Ascending aorta (tissue), 2 donors: Measurements from ENCODE around the gene SEC24A. TPM values are rescaled to one million over a fixed set of nuclear protein-coding genes. Genes with fewer than 3 reads are reported as not detected.
"Not testable (repeated sequence)": the region's sequence is repeated elsewhere in the genome, so short reads cannot be mapped to it uniquely, and the experiment has no call there.

Experiments
- DNase-seq, 2 donors: peaks; one replicate each; pipeline ENCODE4 v3.0.0-alpha.2; 2019; ENCODE audit warnings: low spot score in 2 of 2
- H3K27ac ChIP-seq, 2 donors: fragments of 200-600 bp; sonication (generic); one replicate each; pipeline ENCODE4 v1.5.1; 2016 to 2017; ENCODE audit warnings: mild to moderate bottlenecking in 1 of 2
- H3K27me3 ChIP-seq: fragments of 200-600 bp; sonication (generic); one replicate; pipeline ENCODE4 v1.5.1; 2017
- H3K36me3 ChIP-seq, 2 donors: fragments of 200-600 bp; sonication (generic); one replicate each; pipeline ENCODE4 v1.5.1; 2016
- H3K4me1 ChIP-seq, 2 donors: fragments of 200-600 bp; sonication (generic); one replicate each; pipeline ENCODE4 v1.5.1; 2016 to 2017; ENCODE audit warnings: mild to moderate bottlenecking in 1 of 2
- H3K4me3 ChIP-seq, 2 donors: fragments of 200-600 bp; sonication (generic); one replicate each; pipeline ENCODE4 v1.5.1; 2016 to 2017; ENCODE audit warnings: mild to moderate bottlenecking in 1 of 2
- H3K9me3 ChIP-seq, 2 donors: fragments of 200-600 bp; sonication (generic); one replicate each; pipeline ENCODE4 v1.5.1; 2016
- intact Hi-C: fragments of 100-400 bp; cut with DNase I; formaldehyde crosslinking; loops from one replicate; pipeline ENCODE4 v1.15.1; 2023
- total RNA-seq: library from RNA; depleted of rRNA; stranded (reverse); fragments of >200 nt; gene quantifications from one replicate; pipeline ENCODE4 v1.1.0, GENCODE V29; 2016
- TF ChIP-seq, protein P1 (sequence below), 3 experiments: fragments of 200-600 bp in 2 of 3; fragments of 450-650 bp in 1 of 3; sonication (generic) in 2 of 3; IDR thresholded peaks; one replicate each; pipeline ENCODE4 v1.5.1; 2016 to 2019; ENCODE audit warnings: antibody characterized with exemption in 3 of 3, mild to moderate bottlenecking in 1 of 3, moderate library complexity in 1 of 3

The SEC24A gene
- total RNA-seq, 1 donor from 2014 or later = 21.2 TPM

DNA sequence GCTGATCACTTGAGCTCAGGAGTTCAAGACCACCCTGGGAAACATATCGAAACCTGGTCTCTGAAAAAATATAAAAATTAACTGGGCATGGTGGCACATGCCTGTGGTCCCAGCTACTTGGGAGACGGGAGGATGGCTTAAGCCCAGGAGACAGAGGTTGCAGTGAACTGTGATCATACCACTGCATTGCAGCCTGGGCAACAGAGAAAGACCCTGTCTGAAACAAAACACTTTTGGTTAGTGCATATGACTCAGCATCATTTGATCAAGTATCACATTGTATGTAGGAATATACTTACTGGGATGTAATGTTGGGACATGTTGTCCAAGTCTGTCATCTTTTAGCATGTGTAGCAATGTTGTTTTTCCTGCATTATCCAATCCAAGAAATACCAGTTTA, 28.0 kb upstream of the SEC24A start:
- intact Hi-C loops = no loop called here
- peaks cover 68 to 79% of the 10 kb centered on the region in 2 donors for H3K36me3 ChIP-seq
- TF ChIP-seq, protein P1, sequence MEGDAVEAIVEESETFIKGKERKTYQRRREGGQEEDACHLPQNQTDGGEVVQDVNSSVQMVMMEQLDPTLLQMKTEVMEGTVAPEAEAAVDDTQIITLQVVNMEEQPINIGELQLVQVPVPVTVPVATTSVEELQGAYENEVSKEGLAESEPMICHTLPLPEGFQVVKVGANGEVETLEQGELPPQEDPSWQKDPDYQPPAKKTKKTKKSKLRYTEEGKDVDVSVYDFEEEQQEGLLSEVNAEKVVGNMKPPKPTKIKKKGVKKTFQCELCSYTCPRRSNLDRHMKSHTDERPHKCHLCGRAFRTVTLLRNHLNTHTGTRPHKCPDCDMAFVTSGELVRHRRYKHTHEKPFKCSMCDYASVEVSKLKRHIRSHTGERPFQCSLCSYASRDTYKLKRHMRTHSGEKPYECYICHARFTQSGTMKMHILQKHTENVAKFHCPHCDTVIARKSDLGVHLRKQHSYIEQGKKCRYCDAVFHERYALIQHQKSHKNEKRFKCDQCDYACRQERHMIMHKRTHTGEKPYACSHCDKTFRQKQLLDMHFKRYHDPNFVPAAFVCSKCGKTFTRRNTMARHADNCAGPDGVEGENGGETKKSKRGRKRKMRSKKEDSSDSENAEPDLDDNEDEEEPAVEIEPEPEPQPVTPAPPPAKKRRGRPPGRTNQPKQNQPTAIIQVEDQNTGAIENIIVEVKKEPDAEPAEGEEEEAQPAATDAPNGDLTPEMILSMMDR (IDR thresholded peaks at IDR 0.05) = no peak
- DNase-seq = no peak
- H3K4me1 ChIP-seq = peaks cover 0 to 2% of the 10 kb centered on the region in 2 donors
- no peak overlapping the region for H3K4me3 ChIP-seq
- no peaks in the 10 kb centered on the region for H3K27me3 ChIP-seq
- H3K9me3 ChIP-seq = no peaks in the 10 kb centered on the region
- no peak overlapping the region for H3K27ac ChIP-seq

DNA sequence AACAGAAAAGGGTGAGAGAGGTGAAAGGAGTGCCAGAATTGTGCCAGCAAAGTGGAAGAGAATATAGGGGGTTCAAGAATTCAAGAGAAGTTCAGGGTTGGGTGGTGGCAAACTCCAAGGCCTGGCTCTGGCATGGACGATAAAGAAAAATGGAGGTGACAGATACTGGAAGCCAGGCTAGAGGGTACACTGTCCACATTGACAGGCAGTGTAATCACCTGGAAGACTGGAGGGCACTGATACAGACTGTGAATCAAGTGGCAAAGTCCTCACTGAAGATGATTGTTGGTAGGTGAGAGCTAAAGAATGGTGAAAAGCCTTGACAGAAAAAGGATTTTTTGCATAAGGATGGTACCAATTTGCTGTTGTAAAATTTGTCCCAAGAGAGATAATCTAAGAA, 23.0 kb upstream of the SEC24A start:
- Histone ChIP-seq H3K9me3 (no peaks in the 10 kb centered on the region), H3K4me3 (no peak overlapping the region), H3K36me3 (peaks cover 28 to 30% of the 10 kb centered on the region in 2 donors), H3K27me3 (no peaks in the 10 kb centered on the region), H3K27ac (no peak overlapping the region), H3K4me1 (peaks cover 0 to 5% of the 10 kb centered on the region in 2 donors)
- intact Hi-C loops = no loop called here
- TF ChIP-seq, protein P1 (IDR thresholded peaks at IDR 0.05) = no peak
- DNase-seq = no peak

DNA sequence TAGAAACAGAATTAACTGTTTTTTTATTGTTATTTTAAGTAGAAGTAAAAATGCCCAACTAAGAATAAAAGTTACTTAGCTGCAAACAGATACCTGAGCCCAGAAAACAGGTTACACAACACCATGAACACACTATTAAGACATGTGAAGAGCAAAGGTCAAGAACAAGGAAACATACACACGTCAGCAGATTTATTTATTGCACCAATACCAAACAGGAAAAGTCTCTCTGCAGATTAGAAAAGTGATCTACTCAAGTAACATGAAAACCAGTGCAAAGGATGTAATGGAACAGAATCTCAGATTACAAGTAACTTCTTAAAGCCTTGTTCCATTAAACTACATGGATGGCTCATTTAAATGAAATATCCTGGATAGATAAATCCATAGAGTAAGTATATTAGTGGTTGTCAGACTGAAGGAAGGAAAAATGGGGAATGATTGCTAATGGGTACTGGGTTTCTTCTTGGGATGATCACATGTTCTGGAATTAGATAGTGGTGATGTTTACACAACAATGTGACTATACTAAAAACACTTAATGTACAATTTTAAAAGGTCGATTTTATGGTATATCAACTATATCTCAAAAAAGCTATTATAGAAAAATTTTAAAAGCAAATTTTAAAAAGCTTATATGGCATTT, 22.1 kb upstream of the SEC24A start:
- no peak overlapping the region for H3K27ac ChIP-seq
- peaks cover 0 to 8% of the 10 kb centered on the region in 2 donors for H3K4me1 ChIP-seq
- H3K36me3 ChIP-seq = peaks cover 21% of the 10 kb centered on the region in 2 donors
- TF ChIP-seq, protein P1 (IDR thresholded peaks at IDR 0.05) = no peak
- DNase-seq = no peak
- H3K27me3 ChIP-seq = no peaks in the 10 kb centered on the region
- no peak overlapping the region for H3K4me3 ChIP-seq
- H3K9me3 ChIP-seq = no peaks in the 10 kb centered on the region
- intact Hi-C loops = no loop called here

DNA sequence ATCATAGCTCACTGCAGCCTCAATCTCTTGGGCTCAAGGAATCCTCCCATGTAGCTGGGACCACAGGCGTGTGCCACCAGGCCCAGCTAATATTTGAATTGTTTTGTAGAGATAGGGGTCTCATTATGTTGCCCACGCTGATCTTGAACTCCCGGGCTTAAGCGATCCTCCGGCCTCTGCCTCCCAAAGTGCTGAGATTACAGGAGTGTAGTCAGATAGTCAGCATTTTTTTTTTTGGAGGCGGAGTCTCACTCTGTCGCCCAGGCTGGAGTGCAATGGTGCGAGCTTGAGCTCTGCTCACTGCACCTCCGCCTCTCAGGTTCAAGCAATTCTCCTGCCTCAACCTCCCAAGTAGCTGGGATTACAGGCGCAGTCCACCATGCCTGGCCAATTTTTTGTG, 14.4 kb upstream of the SEC24A start:
- Histone ChIP-seq H3K9me3 (no peaks in the 10 kb centered on the region), H3K4me3 (no peak overlapping the region), H3K36me3 (no peaks in the 10 kb centered on the region), H3K27ac (no peak overlapping the region), H3K4me1 (peaks cover 0 to 12% of the 10 kb centered on the region in 2 donors), H3K27me3 (no peaks in the 10 kb centered on the region)
- intact Hi-C loops = no loop called here
- peak in 1 of 2 donors; percentile 21 for DNase-seq
- TF ChIP-seq, protein P1 (IDR thresholded peaks at IDR 0.05) = no peak

DNA sequence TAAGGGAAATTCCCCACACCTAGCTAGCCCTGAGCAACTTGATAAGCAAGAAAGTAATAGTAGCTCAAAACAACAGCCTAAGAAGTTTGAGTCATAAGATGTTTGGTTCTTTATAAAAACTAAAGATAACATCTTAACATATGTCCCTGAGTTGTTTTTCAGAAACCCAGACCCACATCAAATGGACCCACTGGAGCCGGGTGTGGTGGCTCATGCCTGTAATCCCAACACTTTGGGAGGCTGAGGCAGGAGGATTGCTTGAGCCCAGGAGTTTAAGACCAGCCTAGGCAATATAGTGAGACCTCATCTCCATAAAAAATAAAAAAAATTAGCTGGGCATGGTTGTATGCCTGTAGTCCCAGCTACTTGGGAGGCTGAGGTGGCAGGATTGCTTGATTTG, 13.2 kb upstream of the SEC24A start:
- DNase-seq = peak in 1 of 2 donors; percentile 18
- H3K9me3 ChIP-seq, H3K36me3 ChIP-seq, H3K27ac ChIP-seq, H3K4me3 ChIP-seq, intact Hi-C loops, H3K27me3 ChIP-seq: not testable (repeated sequence)
- peaks cover 0 to 10% of the 10 kb centered on the region in 2 donors for H3K4me1 ChIP-seq

DNA sequence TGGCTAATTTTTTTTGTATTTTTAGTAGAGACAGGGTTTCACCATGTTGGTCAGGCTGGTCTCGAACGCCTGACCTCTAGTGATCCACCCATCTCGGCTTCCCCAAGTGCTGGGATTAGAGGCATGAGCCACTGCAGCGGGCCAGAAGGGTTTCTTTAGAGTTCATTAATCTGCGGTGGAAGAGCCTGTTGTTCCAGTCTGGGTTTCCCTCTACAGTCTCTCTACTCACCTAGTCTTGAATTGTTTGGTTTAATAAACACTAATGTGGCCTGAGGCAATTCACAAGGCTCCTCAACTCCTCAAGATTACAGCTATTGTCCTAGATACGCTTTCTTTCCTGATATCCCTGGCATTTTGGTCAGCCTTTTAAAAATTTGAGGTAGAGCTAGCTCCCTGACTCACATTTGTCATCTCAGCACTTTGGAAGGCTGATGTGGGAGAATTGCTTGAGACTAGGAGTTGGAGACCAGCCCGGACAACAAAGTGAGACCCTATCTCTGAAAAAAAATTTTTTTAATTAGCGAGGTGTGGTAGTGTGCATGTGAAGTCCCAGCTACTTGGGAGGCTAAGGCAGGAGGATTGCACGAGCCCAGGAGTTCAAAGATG, 11.4 kb upstream of the SEC24A start:
- H3K36me3 ChIP-seq = no peaks in the 10 kb centered on the region
- H3K4me3 ChIP-seq = no peak overlapping the region
- H3K27me3 ChIP-seq = no peaks in the 10 kb centered on the region
- no peak for DNase-seq
- intact Hi-C loops = no loop called here
- H3K4me1 ChIP-seq = peaks cover 0 to 4% of the 10 kb centered on the region in 2 donors
- no peaks in the 10 kb centered on the region for H3K9me3 ChIP-seq
- no peak overlapping the region for H3K27ac ChIP-seq
- TF ChIP-seq, protein P1 (IDR thresholded peaks at IDR 0.05) = no peak
